H1 (cell line): ENCODE data around the gene ADGRB3. TPM values are rescaled to one million over a fixed set of nuclear protein-coding genes. Genes with fewer than 3 reads are reported as not detected.

ENCODE experiments used
- CTCF ChIA-PET: fragments of 300-600 bp; sonication (Branson Sonifier 250); formaldehyde crosslinking; loops from one replicate; lab custom pipeline; 2021; ENCODE audit not compliant: partially characterized antibody; lab: Charles Lee
- POLR2A ChIA-PET: fragments of 300-600 bp; sonication (Branson Sonifier 250); formaldehyde crosslinking; loops from one replicate; lab custom pipeline; 2021; ENCODE audit warnings: inconsistent platforms; ENCODE audit not compliant: partially characterized antibody; lab: Charles Lee
- DNase-seq, 2 experiments: peaks; one replicate each; pipeline versions ENCODE4 v3.0.0 to v3.0.0-alpha.2; 2010 to 2022; ENCODE audit warnings: low spot score in 2 of 2, low read depth in 1 of 2, mixed read lengths in 1 of 2
- FAIRE-seq: peaks from 2 replicates; lab custom pipeline; 2011; peaks lifted over from hg19 to GRCh38; lab: Jason Lieb, UNC
- H2AFZ ChIP-seq: 2 replicates; pipeline ENCODE4 v1.8.1; 2012; ENCODE audit warnings: low read length, inconsistent platforms
- H2AK5ac ChIP-seq: 2 replicates; pipeline ENCODE4 v1.6.1; 2013; ENCODE audit warnings: low read depth, low read length
- H2BK120ac ChIP-seq: replicated peaks from 2 replicates; pipeline ENCODE3; 2013; ENCODE audit warnings: low read depth, low read length, inconsistent platforms
- H2BK12ac ChIP-seq: 2 replicates; pipeline ENCODE4 v1.6.1; 2013; ENCODE audit warnings: low read depth, low read length
- H2BK15ac ChIP-seq: 2 replicates; pipeline ENCODE4 v1.6.1; 2013; ENCODE audit warnings: low read length
- H2BK20ac ChIP-seq: 2 replicates; pipeline ENCODE4 v1.6.1; 2013; ENCODE audit warnings: low read length
- H2BK5ac ChIP-seq: 2 replicates; pipeline ENCODE4 v1.6.1; 2013; ENCODE audit warnings: low read depth, low read length
- H3K14ac ChIP-seq: 2 replicates; pipeline ENCODE4 v1.6.1; 2013; ENCODE audit warnings: inconsistent platforms; ENCODE audit not compliant: insufficient read length
- H3K18ac ChIP-seq: 2 replicates; pipeline ENCODE4 v1.6.1; 2013; ENCODE audit warnings: low read length; ENCODE audit errors: extremely low read depth
- H3K23ac ChIP-seq: 2 replicates; pipeline ENCODE4 v1.6.1; 2013; ENCODE audit warnings: inconsistent platforms; ENCODE audit not compliant: insufficient read length
- H3K23me2 ChIP-seq: 2 replicates; pipeline ENCODE4 v1.6.1; 2013; ENCODE audit warnings: low read depth, low read length
- H3K27ac ChIP-seq: 2 replicates; pipeline ENCODE4 v1.6.1; 2011; ENCODE audit warnings: low read depth, low read length, inconsistent platforms
- H3K27me3 ChIP-seq, 4 experiments: replicated peaks in 1 of 4; 1 replicate in 1 of 4; 2 replicates in 3 of 4; pipeline versions ENCODE4 v1.6.1 to v1.8.1; 2011 to 2013; ENCODE audit warnings: low read length in 3 of 4, mild to moderate bottlenecking in 3 of 4, inconsistent platforms in 2 of 4, mixed read lengths in 2 of 4, moderate library complexity in 1 of 4; ENCODE audit not compliant: control insufficient read depth in 3 of 4, insufficient read depth in 3 of 4; ENCODE audit errors: extremely low read depth in 1 of 4
- H3K36me3 ChIP-seq, 4 experiments: 2 replicates each; pipeline versions ENCODE4 v1.6.1 to v1.8.1; 2011 to 2013; ENCODE audit warnings: mild to moderate bottlenecking in 4 of 4, low read length in 3 of 4, moderate library complexity in 2 of 4, control low read depth in 1 of 4, inconsistent platforms in 1 of 4; ENCODE audit not compliant: insufficient read depth in 4 of 4, control insufficient read depth in 2 of 4
- H3K4ac ChIP-seq: replicated peaks from 2 replicates; pipeline ENCODE3; 2013; ENCODE audit warnings: low read length, low read depth, mixed read lengths, inconsistent platforms; ENCODE audit not compliant: insufficient read length
- H3K4me1 ChIP-seq, 4 experiments: replicated peaks in 1 of 4; 1 replicate in 1 of 4; 2 replicates in 3 of 4; pipeline versions ENCODE4 v1.6.1 to v1.8.1; 2011 to 2013; ENCODE audit warnings: low read length in 3 of 4, inconsistent platforms in 2 of 4, mixed read lengths in 1 of 4; ENCODE audit not compliant: insufficient read depth in 4 of 4, control insufficient read depth in 3 of 4
- H3K4me2 ChIP-seq, 2 experiments: 2 replicates each; pipeline versions ENCODE4 v1.6.1 to v1.8.1; 2011 to 2013; ENCODE audit warnings: low read depth in 2 of 2, low read length in 2 of 2, control low read depth in 1 of 2, inconsistent platforms in 1 of 2, mild to moderate bottlenecking in 1 of 2; ENCODE audit not compliant: insufficient read depth in 1 of 2
- H3K4me3 ChIP-seq, 4 experiments: fragments of 200-600, 300-600 bp in 1 of 4; sonication (generic), shearing (Covaris generic), sonication (Bioruptor Twin) in 1 of 4; 2 replicates each; pipeline versions ENCODE4 v1.5.1 to v1.8.1; 2011 to 2016; ENCODE audit warnings: low read length in 4 of 4, low read depth in 3 of 4, control low read depth in 2 of 4, inconsistent platforms in 2 of 4, mild to moderate bottlenecking in 2 of 4, mixed read lengths in 1 of 4, moderate library complexity in 1 of 4; ENCODE audit not compliant: insufficient read depth in 2 of 4; ENCODE audit errors: extremely low read depth in 1 of 4
- H3K56ac ChIP-seq: replicated peaks from 2 replicates; pipeline ENCODE3; 2013; ENCODE audit warnings: low read depth, mild to moderate bottlenecking, mixed read lengths, low read length, inconsistent platforms; ENCODE audit not compliant: insufficient read length
- H3K79me1 ChIP-seq: 2 replicates; pipeline ENCODE4 v1.6.1; 2013; ENCODE audit warnings: low read depth, low read length, control low read depth
- H3K79me2 ChIP-seq, 2 experiments: 2 replicates each; pipeline versions ENCODE4 v1.6.1 to v1.8.1; 2012 to 2013; ENCODE audit warnings: low read length in 2 of 2, mild to moderate bottlenecking in 2 of 2, inconsistent platforms in 1 of 2; ENCODE audit not compliant: insufficient read depth in 2 of 2, control insufficient read depth in 1 of 2
- H3K9ac ChIP-seq, 4 experiments: replicated peaks in 1 of 4; 1 replicate in 1 of 4; 2 replicates in 3 of 4; pipeline versions ENCODE4 v1.6.1 to v1.8.1; 2011 to 2013; ENCODE audit warnings: low read depth in 3 of 4, low read length in 3 of 4, control low read depth in 2 of 4, mild to moderate bottlenecking in 2 of 4, moderate library complexity in 2 of 4, inconsistent platforms in 1 of 4; ENCODE audit errors: extremely low read depth in 1 of 4
- H3K9me3 ChIP-seq, 2 experiments: 2 replicates each; pipeline versions ENCODE4 v1.6.1 to v1.8.1; 2012 to 2013; ENCODE audit warnings: mild to moderate bottlenecking in 2 of 2, moderate library complexity in 2 of 2, control low read depth in 1 of 2, inconsistent platforms in 1 of 2, low read depth in 1 of 2, low read length in 1 of 2, mixed read lengths in 1 of 2; ENCODE audit not compliant: insufficient read depth in 2 of 2
- H4K20me1 ChIP-seq, 2 experiments: replicated peaks in 1 of 2; 2 replicates each; pipeline versions ENCODE3 to v1.8.1; 2011 to 2013; ENCODE audit warnings: inconsistent platforms in 2 of 2, low read length in 2 of 2, mild to moderate bottlenecking in 1 of 2; ENCODE audit not compliant: insufficient read depth in 2 of 2, control insufficient read depth in 1 of 2
- H4K5ac ChIP-seq: 2 replicates; pipeline ENCODE4 v1.6.1; 2013; ENCODE audit warnings: low read length, low read depth, mixed read lengths, inconsistent platforms; ENCODE audit not compliant: insufficient read length
- H4K8ac ChIP-seq: 2 replicates; pipeline ENCODE4 v1.8.0; 2013; ENCODE audit warnings: mild to moderate bottlenecking, moderate library complexity, low read length, inconsistent platforms; ENCODE audit not compliant: insufficient read depth; ENCODE audit errors: extremely low read depth
- H4K91ac ChIP-seq: replicated peaks from 2 replicates; pipeline ENCODE3; 2013; ENCODE audit warnings: low read length, mixed read lengths, inconsistent platforms; ENCODE audit not compliant: insufficient read length
- RBBP5 ChIP-seq: IDR thresholded peaks from 2 replicates; pipeline ENCODE4 v1.7.1; 2012; ENCODE audit warnings: low read depth, mild to moderate bottlenecking, inconsistent platforms, low read length, moderate library complexity, borderline replicate concordance
- TCF12 ChIP-seq: IDR thresholded peaks from 2 replicates; pipeline ENCODE4 v1.6.1; 2011; ENCODE audit warnings: low read depth, mild to moderate bottlenecking, low read length
- WGBS, 2 experiments: shearing (Covaris generic) in 1 of 2; methylation state at CpG; one replicate each; pipeline versions ENCODE4 v1.1.6 to v1.1.7; 2013 to 2015; ENCODE audit warnings: low lambda C conversion rate in 2 of 2, mixed read lengths in 2 of 2, inconsistent platforms in 1 of 2, low coverage in 1 of 2, missing lambda C conversion rate in 1 of 2; ENCODE audit not compliant: insufficient replicate concordance in 2 of 2, insufficient coverage in 1 of 2, insufficient read length in 1 of 2; ENCODE audit errors: extremely low coverage in 1 of 2, missing lambda C conversion rate in 1 of 2; 5-methylcytosine and 5-hydroxymethylcytosine counted together
- polyA plus RNA-seq, 7 experiments: library from polyadenylated mRNA; depleted of rRNA in 3 of 7; stranded (reverse) in 5 of 7; unstranded in 2 of 7; fragments of >200 nt in 5 of 7; fragments of 200-250 nt in 2 of 7; gene quantifications; 1 replicate in 5 of 7; 2 replicates in 1 of 7; 4 replicates in 1 of 7; pipeline versions ENCODE4 v1.2.1 to v1.2.3, GENCODE V29; 2011 to 2013; ENCODE audit warnings: missing spikeins in 2 of 7, mixed read lengths in 2 of 7
- total RNA-seq: library from RNA; stranded (reverse); fragmentation: NEBNext Ultra II Directional; extraction: Animal tissue kit (Norgen Biotek cat#: 25700); gene quantifications from 2 replicates; pipeline ENCODE4 v1.2.1, GENCODE V29; 2021

The ADGRB3 gene
- total and polyA plus RNA-seq, 2 of the 8 experiments (the other 6 are each of a cell fraction or from before 2014, with no cell fraction given): 0.35 to 1.2 TPM

DNA sequence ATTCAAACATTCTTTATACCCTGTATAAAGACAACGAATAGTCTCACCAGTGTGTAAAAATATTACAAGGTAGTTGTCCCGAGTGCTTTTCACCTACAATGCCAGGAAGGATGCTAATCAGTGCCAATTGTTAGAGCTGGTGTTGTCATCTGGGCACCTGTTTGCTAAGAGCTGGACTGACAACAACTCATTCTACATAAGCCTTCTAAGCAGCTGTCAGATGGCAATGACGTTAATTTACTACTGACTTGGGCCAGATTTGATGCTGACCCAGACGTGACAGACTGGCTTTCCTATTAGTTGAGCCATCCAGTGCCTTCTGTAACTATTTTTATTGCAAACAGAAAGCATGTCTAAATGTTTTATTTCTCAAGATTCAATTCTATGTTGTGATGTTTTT is 355.2 kb downstream of the ADGRB3 start:
- Histone ChIP-seq H3K23ac (no peak overlapping the region), H4K5ac (no peak overlapping the region), H4K8ac (no peak overlapping the region), H2BK12ac (no peak overlapping the region), H3K4ac (no peak overlapping the region), H3K18ac (no peak overlapping the region), H4K91ac (no peak overlapping the region), H3K4me2 (no peak overlapping the region), H3K9me3 (no peaks in the 10 kb centered on the region), H3K79me2 (no peaks in the 10 kb centered on the region), H2AK5ac (no peak overlapping the region), H3K4me3 (no peak overlapping the region), H2BK5ac (no peak overlapping the region), H3K14ac (no peak overlapping the region), H3K56ac (no peak overlapping the region), H3K9ac (no peak overlapping the region), H2BK15ac (no peak overlapping the region), H3K4me1 (peaks cover 0 to 4% (median 0%) of the 10 kb centered on the region in 4 experiments; a peak in 1 of 7 replicates), H4K20me1 (no peaks in the 10 kb centered on the region)
- CTCF ChIA-PET: interaction anchor here (0.5 to 1.0 kb wide), 2 partner anchors 15 to 182 kb away, joined by 3 to 4 read pairs; no protein-coding TSS in a partner anchor
- POLR2A ChIA-PET: no interaction called here
- FAIRE-seq: no peak
- TF ChIP-seq TCF12 (no peak), RBBP5 (no peak)
- TF ChIP-seq, all 59 proteins: peak for 0
- Histone ChIP-seq H3K23me2 (no peaks in the 10 kb centered on the region), H3K36me3 (no peaks in the 10 kb centered on the region), H3K27me3 (no peaks in the 10 kb centered on the region), H3K27ac (no peak overlapping the region), H2AFZ (no peak overlapping the region), H3K79me1 (no peaks in the 10 kb centered on the region), H2BK120ac (no peak overlapping the region), H2BK20ac (no peak overlapping the region)
- DNase-seq: no peak
- WGBS, 2 experiments: 94% methylated on average over 4 of the region's 4 CpGs; no CpG with 5 or more reads in 1 of the 2 experiments
